GM18498 (cell line): ENCODE measurements around the gene DHX29.

ENCODE experiments used
- ATAC-seq: cut with Tn5 transposase; IDR thresholded peaks from one replicate; pipeline ENCODE4 v1.9.1; 2021; ENCODE audit warnings: mild to moderate bottlenecking, moderate library complexity; ENCODE audit not compliant: unreplicated experiment

Gene DHX29, protein sequence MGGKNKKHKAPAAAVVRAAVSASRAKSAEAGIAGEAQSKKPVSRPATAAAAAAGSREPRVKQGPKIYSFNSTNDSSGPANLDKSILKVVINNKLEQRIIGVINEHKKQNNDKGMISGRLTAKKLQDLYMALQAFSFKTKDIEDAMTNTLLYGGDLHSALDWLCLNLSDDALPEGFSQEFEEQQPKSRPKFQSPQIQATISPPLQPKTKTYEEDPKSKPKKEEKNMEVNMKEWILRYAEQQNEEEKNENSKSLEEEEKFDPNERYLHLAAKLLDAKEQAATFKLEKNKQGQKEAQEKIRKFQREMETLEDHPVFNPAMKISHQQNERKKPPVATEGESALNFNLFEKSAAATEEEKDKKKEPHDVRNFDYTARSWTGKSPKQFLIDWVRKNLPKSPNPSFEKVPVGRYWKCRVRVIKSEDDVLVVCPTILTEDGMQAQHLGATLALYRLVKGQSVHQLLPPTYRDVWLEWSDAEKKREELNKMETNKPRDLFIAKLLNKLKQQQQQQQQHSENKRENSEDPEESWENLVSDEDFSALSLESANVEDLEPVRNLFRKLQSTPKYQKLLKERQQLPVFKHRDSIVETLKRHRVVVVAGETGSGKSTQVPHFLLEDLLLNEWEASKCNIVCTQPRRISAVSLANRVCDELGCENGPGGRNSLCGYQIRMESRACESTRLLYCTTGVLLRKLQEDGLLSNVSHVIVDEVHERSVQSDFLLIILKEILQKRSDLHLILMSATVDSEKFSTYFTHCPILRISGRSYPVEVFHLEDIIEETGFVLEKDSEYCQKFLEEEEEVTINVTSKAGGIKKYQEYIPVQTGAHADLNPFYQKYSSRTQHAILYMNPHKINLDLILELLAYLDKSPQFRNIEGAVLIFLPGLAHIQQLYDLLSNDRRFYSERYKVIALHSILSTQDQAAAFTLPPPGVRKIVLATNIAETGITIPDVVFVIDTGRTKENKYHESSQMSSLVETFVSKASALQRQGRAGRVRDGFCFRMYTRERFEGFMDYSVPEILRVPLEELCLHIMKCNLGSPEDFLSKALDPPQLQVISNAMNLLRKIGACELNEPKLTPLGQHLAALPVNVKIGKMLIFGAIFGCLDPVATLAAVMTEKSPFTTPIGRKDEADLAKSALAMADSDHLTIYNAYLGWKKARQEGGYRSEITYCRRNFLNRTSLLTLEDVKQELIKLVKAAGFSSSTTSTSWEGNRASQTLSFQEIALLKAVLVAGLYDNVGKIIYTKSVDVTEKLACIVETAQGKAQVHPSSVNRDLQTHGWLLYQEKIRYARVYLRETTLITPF (N-terminal part only)

DNA sequence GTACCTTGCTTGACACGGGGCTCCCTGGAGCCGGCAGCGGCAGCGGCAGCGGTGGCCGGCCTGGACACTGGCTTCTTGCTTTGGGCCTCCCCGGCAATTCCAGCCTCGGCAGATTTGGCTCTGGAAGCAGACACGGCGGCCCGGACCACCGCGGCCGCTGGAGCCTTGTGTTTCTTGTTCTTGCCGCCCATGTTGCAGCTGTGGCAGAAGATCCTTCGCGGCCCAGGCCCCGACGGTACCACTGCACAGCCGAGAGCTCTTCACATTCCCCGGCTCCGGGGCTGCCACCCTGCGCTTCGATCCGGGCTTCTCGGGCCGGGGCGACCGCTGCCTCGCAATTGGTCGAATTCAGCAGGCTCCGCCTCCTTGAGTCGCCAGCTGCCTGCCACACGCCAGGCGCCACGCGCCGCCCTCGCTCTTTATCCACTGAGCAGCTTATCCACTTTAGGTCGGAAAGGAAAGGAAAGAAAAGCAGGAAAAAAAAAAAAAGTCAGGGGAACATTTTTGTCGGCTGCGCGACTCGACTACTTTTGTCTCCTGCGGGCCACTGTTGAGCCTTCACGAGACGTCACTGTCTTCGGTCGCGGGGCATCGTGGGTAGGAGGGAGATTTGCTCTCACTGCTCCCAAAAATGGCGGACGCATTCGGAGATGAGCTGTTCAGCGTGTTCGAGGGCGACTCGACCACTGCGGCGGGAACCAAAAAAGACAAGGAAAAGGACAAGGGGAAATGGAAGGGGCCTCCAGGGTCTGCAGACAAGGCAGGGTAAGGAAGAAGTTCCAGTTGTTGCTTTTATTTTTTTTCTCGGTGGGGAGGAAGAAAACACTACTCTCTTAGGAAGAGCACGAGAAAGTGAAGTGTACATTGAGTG, at the start of gene DHX29, which contains the start of gene MTREX:
DHX29 (minus strand) TSS at position 312 of the 871 bp plus-strand sequence; CDS start at position 191, 121 bp downstream.
MTREX (plus strand) TSS at position 607 of the 871 bp plus-strand sequence; CDS start at position 632, 25 bp downstream.
- ATAC-seq: peak; percentile 95

DNA sequence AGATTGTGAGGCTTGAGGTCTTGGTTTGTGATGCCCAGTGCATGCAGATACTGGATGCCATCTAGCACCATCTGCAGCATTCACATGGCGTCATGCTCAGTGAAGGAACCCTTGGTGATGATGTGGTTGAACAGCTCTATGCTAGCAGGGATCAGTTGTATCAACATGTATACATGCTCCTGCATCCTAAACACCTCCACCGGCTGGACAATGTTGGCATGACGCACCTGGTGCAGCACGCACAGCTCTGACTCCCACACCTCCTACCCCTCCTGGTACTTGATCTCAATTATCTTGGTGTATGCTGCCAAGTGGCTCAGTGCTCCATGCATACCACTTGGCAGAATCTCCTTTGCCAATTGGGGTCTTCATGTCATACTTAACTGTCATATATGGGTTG, 49.4 kb upstream of the DHX29 start:
- no peak for ATAC-seq

DNA sequence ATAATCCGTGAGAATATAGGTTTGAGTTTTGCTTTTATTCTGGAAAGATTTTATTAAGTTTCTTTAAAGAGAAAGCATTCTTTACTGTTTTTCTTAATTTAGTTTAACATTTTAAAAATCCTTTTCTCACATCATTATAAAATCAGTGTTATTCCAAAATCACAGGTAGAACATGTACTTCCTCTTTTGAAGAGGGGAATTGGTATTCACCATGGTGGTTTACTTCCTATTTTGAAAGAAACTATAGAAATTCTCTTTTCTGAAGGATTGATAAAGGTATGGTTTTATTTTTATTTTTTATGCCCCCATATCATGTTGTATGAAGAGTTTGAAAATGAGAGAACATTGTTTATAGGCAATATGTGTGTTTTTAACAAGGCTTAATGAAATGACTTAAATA, 43.3 kb upstream of the DHX29 start:
- no peak for ATAC-seq

DNA sequence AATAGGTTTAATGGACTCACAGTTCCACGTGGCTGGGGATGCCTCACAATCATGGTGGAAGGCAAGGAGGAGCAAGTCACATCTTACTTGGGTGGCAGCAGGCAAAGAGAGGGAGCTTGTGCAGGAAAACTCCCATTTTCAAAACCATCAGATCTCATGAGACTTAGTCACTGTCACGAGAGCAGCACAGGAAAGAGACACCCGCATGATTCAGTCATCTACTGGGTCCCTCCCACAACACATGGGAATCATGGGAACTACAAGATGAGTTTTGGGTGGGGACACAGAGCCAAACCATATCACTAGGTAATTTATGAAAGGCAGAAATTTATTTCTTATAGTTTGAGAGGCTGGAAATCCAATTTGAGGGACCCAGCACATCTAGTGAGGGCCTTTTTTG, 40.3 kb upstream of the DHX29 start:
- no peak for ATAC-seq

DNA sequence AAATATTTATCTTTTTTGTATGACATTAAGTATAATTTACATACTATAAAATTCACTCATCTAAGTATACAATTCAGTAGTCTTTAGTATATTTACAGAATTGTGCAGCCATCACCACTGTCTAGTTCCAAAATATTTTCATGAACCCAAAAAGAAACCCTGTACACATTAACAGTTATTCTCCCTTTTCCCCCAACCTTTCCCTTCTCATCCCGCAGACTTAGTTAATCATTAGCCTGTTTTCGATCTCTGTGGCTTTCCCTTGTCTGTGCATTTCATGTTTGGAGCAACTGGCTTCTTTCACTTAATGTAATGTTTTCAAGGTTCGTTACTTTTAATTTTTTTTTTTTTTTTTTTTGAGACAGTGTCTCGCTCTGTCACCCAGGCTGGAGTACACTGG, 37.8 kb upstream of the DHX29 start:
- no peak for ATAC-seq

DNA sequence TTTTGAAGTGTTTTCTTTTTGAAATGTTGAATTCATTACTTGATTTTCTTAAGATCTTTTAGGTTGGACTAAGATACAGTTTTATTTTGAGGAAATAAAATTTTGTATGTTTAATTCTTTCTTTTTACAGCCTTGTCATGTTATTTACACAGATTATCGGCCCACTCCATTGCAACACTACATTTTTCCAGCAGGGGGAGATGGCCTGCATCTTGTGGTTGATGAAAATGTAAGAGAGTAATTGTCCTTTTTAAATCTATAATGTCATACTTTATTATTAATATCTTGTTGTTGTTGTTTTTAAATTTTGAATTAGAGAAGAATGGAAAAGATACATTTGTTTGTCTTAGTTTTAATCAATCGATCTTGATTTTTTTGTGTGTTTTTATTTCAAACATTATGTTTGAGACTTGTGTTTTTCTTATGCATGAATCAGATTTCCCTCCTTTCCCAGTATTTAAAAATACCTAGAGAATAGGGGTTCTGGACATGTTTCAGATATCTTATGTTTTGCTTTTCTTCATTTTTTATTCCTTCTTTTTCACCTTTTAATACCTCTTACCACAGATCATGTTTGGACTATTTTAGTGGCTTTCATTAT, 37.0 kb upstream of the DHX29 start:
- ATAC-seq: no peak

DNA sequence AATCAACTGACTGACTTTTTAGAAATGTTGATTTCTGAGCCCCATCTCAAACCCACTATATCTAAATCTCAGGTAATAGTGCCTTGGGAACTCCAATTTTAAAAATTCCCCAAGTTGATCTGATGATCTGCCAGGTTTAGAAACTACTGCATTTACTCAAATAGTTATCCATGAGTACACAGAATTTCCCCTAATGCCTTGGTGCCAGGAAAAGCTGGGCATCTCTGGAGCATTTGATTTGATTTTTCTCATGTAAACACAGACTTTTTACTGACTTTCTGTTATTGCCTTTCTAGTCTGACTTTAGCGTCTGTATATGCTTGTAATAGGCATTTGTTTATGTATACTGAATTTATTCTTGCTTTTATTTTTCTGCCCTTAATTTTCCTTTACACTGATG, 36.1 kb upstream of the DHX29 start:
- no peak for ATAC-seq

DNA sequence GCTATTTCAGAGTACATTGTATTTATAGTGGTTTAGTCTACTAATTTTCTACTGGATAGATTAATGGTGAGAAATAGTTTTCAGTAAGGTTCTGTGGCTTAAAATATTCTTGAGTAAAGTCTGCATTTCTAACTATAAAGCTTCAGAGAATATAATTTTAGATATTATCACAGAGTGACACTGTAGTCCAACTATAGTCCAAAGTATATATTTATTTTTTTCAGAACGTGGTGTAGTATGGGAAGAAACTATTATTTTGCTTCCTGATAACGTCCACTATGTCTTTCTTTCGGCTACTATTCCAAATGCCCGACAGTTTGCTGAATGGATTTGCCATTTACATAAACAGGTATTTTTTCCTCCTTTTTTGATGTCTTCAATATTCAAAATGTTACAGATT, 35.6 kb upstream of the DHX29 start:
- no peak for ATAC-seq

DNA sequence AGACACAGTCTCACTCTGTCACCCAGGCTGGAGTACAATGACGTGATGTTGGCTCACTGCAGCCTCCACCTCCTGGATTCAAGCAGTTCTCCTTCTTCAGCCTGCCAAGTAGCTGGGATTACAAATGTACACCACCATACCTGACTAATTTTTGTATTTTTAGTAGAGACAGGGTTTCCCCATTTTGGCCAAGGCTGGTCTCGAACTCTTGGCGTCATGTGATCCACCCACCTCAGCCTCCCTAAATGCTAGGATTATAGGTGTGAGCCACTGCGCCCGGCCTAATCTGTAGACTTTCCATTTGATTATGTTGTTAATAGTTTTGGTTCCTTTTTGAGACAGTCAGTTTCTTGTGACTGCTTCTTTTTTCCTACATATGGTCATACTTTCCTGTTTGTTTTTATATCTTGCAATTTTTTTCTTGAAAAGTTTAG, 31.3 kb upstream of the DHX29 start:
- ATAC-seq: peak; percentile 75

DNA sequence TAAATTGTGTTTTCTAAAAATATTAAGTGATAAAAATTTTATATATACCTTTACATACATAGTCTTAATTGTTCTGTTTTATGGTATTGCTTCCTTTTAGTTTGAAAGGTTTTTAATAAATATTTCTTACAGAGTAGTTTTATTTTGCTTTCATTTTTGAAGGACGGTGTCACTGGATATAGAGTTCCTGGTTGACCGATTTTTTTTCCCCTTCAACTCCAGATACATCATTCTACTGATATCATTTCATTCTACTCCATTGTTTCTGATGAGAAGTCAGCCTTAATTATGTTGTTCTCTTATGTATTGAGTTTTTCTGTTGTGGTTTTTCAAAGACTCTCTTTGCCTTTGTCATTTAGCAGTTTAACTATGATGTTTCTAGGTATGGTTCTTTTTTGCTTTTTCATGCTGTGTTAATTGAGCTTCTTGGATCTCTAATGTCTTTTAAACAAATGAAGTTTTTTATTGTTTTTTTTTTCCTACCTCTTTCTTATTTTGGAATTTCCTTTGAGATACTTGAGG, 30.7 kb upstream of the DHX29 start:
- no peak for ATAC-seq

DNA sequence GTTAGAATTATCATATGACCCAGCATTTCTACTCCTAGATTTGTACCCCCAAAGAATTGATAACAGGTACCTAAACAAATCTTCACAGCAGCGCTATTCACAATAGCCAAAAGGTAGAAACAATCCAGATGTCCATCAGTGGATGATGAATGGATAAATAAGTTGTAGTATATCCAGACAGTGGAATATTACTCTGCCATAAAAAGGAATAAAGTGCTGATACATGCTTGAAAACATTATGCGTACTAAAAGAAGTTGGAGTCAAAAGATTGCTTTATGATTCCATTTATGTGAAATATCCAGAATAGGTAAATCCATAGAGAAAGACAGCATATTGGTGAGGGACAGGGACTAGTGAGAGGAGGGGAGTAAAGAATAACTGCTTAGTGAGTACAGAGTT, 26.3 kb upstream of the DHX29 start:
- no peak for ATAC-seq

DNA sequence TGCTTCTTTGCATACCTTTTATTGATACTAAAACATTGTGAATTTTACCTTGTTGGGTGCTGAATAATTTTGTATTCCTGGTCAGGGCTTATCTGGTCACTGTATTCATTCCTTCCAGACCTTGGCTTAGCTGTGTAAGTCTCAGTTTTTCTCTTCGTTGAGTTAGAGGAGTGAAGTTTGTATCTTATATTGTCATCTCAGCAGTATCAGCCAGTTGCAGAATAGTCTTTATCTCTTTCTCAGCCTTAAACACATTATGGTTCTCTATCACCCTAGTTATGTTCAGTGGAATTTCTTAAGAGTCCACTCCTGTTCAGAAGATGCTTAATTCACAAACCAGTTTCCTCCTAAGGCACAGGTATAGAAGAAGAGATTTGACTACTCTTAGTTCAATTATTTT, 25.5 kb upstream of the DHX29 start:
- ATAC-seq: no peak

DNA sequence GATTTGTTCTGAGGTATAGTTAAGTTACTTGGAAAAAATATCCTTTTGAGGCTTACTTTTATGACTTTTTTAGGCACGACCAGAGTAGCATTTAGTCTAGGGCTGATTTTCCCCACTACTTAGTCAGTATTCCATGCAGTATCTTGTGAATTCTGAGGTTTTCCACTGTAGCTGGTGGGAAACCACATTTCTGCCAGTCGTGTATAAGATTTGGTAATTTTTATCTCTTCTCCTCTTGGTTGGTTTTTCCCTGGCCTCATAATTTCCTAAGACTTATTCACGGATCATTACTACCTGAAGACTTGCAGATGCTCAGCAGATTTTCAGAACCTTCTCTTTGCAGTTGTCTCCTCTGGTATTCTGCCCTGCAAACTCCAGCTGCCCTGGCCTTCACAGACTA, 23.8 kb upstream of the DHX29 start:
- no peak for ATAC-seq

DNA sequence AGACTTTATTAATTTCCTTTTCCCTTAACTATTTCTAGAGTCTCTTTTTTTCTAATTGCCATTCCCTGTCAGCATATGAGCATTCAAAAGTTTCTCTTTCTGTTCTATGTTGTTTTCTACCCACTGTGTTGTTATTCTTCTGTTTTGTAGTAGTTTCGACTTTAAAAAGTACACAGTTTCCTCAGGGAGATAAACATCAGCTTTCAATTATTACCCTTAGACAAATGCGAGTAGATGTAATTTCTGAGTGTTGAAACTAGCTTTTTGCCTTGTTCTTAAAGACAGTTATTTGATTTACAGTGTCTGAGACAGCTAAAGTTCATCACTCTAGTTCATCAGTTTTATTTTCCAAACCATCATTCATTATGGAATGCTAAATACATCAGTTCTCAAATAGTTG, 19.8 kb upstream of the DHX29 start:
- ATAC-seq: peak; percentile 44

DNA sequence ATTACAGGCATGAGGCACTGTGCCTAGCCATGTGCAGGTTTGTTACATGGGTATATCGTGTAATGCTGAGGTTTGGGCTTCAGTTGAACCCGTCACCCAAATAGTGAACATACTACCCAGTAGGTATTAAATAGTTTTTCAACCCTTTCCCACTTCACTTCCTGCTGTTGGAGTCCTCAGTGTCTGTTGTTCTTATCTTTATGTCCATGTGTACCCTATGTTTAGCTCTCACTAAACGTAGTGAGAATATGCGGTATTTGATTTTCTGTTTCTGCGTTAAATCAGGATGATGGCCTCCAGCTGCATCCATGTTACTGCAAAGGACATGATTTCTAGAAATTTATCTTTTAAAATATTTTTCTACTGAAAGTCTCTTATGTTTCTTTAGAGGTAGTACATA, 18.1 kb upstream of the DHX29 start:
- no peak for ATAC-seq

DNA sequence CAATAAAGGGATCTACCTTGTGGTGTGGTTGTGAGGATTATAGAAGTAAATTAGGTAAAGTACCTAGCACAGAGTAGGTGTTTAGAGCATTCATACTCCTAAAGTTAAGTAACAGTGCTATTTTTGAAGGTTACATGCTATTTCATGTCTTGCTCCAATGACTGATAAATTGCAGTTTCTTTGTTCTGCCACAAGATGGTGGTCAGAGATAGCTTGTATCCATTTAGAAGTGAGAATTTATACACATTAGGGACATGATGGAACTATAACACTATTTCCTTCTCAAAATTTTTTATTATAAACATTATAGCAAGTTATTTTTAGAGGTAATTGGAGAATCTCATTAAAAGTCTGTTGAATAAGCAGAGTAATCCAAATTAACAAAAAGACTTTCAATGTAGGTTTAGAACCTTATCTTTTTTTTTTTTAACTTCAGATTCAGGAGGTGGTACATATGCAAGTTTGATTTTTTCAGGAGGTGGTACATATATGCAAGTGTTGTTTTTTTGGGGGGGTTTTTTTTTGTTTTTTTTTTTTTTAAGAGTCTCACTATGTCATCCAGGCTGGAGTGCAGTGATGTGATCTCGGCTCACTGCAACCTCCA, 17.4 kb upstream of the DHX29 start:
- peak; percentile 63 for ATAC-seq

DNA sequence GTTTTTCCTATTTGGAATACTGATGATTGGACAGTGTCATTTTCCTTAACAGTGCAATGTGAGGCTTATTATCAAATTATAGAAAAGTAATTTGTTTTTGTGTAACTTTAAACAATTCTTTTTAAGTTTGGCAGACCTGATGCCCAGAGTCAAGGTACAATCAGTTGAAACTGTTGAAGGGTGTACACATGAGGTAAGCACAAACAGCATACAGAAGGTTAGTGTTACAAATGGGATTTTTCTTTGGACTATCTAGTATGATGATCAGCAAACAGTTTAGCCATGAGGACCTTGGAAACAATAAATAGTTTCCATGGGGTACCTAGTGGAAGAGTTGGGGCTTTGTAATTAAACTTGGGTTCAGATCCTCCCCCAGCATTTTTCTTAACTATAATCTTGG, 16.5 kb upstream of the DHX29 start:
- ATAC-seq: no peak

DNA sequence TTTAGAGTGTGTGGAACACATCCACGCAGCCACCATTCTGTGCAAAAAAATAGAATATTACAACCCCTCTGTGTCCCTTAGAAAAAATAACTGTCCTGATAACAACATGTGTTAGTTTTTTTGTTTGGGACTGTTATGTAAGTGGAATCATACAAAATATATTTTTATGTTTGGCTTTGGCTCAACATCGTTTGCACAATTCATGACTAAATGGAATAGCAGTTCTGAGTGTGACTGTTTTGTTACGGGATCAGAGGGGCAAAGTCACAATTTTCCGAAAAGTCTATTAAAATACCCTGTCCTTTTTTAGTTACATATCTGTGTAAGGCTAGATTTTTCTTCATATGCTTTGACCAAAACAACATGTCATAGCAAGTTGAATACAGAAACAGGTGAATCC, 13.1 kb upstream of the DHX29 start:
- ATAC-seq: no peak

DNA sequence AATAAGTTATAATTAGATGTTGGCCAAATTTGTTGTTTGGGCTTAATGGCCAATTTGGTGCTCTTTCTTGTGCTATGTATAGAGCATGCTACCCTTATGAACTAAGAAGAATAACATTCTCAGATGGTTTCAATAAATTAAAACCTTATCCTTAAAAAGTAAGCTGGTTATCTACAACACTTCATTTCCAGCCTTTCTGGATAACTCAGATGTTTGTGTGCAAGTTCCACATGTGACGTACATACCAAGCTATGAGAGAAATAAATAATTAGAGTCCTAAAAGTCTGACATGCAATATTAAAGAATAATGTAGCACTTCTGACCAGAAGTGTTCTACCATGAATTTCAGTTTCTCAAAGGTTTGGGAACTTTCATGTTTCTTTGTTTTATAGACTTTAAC, 12.0 kb upstream of the DHX29 start:
- ATAC-seq: no peak
